ENCODE data around the gene DENND1A. TPM values are rescaled to one million over a fixed set of nuclear protein-coding genes. Genes with fewer than 3 reads are reported as not detected.

DENND1A gene
- total and polyA plus RNA-seq, 2 experiments from 2014 or later: 13.1 to 28.7 TPM

DNA sequence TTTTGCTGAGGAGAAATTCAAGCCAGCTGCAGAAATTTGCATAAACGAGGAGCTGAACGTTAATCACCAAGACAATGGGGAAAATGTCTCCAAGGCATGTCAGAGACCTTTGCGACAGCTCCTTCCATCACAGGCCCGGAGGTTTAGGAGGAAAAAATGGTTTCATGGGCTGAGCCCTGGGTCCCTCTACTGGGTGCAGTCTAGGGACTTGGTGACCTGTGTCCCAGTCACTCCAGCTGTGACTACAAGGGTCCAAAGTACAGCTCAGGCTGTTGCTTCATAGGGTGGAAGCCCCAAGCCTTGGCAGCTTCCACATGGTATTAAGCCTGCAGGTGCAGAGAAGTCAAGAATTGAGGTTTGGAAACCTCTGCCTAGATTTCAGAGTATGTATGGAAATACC is 207.5 kb downstream of the DENND1A start:
- H3K9me2 ChIP-seq (ENCODE audit: insufficient read depth): no peaks in the 10 kb centered on the region
- no peaks in the 10 kb centered on the region for H3K4me1 ChIP-seq (ENCODE audit: insufficient read depth)
- H4K20me1 ChIP-seq (replicated peaks; ENCODE audit: insufficient read depth): no peaks in the 10 kb centered on the region; the same call in 1 of the 2 replicates
- no peak overlapping the region for H3K27ac Mint-ChIP-seq
- TF ChIP-seq, protein P1, sequence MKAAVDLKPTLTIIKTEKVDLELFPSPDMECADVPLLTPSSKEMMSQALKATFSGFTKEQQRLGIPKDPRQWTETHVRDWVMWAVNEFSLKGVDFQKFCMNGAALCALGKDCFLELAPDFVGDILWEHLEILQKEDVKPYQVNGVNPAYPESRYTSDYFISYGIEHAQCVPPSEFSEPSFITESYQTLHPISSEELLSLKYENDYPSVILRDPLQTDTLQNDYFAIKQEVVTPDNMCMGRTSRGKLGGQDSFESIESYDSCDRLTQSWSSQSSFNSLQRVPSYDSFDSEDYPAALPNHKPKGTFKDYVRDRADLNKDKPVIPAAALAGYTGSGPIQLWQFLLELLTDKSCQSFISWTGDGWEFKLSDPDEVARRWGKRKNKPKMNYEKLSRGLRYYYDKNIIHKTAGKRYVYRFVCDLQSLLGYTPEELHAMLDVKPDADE (IDR thresholded peaks at IDR 0.05): no peak
- TF ChIP-seq POLR2AphosphoS5 (IDR thresholded peaks at IDR 0.05; ENCODE audit: low read depth) (no peak), ZNF114 (CRISPR knock-in tag; IDR thresholded peaks at IDR 0.05) (no peak), EZH2 (IDR thresholded peaks at IDR 0.05; ENCODE audit: low read depth, unreplicated experiment) (no peak), JUNB (IDR thresholded peaks at IDR 0.05; ENCODE audit: unreplicated experiment) (no peak), STAT1 (IDR thresholded peaks at IDR 0.05; ENCODE audit: unreplicated experiment) (no peak), EZH2phosphoT487 (IDR thresholded peaks at IDR 0.05; ENCODE audit: unreplicated experiment) (no peak), NANOG (IDR thresholded peaks at IDR 0.05; ENCODE audit: borderline replicate concordance) (no peak), CREB1 (CRISPR knock-in tag; IDR thresholded peaks at IDR 0.05; ENCODE audit: low read depth) (no peak), ZNF331 (CRISPR knock-in tag; IDR thresholded peaks at IDR 0.05; ENCODE audit: low read depth) (no peak)
- TF ChIP-seq, protein P2, sequence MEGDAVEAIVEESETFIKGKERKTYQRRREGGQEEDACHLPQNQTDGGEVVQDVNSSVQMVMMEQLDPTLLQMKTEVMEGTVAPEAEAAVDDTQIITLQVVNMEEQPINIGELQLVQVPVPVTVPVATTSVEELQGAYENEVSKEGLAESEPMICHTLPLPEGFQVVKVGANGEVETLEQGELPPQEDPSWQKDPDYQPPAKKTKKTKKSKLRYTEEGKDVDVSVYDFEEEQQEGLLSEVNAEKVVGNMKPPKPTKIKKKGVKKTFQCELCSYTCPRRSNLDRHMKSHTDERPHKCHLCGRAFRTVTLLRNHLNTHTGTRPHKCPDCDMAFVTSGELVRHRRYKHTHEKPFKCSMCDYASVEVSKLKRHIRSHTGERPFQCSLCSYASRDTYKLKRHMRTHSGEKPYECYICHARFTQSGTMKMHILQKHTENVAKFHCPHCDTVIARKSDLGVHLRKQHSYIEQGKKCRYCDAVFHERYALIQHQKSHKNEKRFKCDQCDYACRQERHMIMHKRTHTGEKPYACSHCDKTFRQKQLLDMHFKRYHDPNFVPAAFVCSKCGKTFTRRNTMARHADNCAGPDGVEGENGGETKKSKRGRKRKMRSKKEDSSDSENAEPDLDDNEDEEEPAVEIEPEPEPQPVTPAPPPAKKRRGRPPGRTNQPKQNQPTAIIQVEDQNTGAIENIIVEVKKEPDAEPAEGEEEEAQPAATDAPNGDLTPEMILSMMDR (conservative IDR thresholded peaks at IDR 0.05; ENCODE audit: low read depth in 2 of 2): no peak
- TF ChIP-seq, protein P3, sequence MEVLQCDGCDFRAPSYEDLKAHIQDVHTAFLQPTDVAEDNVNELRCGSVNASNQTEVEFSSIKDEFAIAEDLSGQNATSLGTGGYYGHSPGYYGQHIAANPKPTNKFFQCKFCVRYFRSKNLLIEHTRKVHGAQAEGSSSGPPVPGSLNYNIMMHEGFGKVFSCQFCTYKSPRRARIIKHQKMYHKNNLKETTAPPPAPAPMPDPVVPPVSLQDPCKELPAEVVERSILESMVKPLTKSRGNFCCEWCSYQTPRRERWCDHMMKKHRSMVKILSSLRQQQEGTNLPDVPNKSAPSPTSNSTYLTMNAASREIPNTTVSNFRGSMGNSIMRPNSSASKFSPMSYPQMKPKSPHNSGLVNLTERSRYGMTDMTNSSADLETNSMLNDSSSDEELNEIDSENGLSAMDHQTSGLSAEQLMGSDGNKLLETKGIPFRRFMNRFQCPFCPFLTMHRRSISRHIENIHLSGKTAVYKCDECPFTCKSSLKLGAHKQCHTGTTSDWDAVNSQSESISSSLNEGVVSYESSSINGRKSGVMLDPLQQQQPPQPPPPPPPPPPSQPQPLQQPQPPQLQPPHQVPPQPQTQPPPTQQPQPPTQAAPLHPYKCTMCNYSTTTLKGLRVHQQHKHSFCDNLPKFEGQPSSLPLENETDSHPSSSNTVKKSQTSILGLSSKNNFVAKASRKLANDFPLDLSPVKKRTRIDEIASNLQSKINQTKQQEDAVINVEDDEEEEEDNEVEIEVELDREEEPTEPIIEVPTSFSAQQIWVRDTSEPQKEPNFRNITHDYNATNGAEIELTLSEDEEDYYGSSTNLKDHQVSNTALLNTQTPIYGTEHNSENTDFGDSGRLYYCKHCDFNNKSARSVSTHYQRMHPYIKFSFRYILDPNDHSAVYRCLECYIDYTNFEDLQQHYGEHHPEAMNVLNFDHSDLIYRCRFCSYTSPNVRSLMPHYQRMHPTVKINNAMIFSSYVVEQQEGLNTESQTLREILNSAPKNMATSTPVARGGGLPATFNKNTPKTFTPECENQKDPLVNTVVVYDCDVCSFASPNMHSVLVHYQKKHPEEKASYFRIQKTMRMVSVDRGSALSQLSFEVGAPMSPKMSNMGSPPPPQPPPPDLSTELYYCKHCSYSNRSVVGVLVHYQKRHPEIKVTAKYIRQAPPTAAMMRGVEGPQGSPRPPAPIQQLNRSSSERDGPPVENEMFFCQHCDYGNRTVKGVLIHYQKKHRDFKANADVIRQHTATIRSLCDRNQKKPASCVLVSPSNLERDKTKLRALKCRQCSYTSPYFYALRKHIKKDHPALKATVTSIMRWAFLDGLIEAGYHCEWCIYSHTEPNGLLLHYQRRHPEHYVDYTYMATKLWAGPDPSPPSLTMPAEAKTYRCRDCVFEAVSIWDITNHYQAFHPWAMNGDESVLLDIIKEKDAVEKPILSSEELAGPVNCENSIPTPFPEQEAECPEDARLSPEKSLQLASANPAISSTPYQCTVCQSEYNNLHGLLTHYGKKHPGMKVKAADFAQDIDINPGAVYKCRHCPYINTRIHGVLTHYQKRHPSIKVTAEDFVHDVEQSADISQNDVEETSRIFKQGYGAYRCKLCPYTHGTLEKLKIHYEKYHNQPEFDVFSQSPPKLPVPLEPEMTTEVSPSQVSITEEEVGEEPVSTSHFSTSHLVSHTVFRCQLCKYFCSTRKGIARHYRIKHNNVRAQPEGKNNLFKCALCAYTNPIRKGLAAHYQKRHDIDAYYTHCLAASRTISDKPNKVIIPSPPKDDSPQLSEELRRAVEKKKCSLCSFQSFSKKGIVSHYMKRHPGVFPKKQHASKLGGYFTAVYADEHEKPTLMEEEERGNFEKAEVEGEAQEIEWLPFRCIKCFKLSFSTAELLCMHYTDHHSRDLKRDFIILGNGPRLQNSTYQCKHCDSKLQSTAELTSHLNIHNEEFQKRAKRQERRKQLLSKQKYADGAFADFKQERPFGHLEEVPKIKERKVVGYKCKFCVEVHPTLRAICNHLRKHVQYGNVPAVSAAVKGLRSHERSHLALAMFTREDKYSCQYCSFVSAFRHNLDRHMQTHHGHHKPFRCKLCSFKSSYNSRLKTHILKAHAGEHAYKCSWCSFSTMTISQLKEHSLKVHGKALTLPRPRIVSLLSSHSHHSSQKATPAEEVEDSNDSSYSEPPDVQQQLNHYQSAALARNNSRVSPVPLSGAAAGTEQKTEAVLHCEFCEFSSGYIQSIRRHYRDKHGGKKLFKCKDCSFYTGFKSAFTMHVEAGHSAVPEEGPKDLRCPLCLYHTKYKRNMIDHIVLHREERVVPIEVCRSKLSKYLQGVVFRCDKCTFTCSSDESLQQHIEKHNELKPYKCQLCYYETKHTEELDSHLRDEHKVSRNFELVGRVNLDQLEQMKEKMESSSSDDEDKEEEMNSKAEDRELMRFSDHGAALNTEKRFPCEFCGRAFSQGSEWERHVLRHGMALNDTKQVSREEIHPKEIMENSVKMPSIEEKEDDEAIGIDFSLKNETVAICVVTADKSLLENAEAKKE (CRISPR knock-in tag; IDR thresholded peaks at IDR 0.05): no peak
- TF ChIP-seq, protein P4, sequence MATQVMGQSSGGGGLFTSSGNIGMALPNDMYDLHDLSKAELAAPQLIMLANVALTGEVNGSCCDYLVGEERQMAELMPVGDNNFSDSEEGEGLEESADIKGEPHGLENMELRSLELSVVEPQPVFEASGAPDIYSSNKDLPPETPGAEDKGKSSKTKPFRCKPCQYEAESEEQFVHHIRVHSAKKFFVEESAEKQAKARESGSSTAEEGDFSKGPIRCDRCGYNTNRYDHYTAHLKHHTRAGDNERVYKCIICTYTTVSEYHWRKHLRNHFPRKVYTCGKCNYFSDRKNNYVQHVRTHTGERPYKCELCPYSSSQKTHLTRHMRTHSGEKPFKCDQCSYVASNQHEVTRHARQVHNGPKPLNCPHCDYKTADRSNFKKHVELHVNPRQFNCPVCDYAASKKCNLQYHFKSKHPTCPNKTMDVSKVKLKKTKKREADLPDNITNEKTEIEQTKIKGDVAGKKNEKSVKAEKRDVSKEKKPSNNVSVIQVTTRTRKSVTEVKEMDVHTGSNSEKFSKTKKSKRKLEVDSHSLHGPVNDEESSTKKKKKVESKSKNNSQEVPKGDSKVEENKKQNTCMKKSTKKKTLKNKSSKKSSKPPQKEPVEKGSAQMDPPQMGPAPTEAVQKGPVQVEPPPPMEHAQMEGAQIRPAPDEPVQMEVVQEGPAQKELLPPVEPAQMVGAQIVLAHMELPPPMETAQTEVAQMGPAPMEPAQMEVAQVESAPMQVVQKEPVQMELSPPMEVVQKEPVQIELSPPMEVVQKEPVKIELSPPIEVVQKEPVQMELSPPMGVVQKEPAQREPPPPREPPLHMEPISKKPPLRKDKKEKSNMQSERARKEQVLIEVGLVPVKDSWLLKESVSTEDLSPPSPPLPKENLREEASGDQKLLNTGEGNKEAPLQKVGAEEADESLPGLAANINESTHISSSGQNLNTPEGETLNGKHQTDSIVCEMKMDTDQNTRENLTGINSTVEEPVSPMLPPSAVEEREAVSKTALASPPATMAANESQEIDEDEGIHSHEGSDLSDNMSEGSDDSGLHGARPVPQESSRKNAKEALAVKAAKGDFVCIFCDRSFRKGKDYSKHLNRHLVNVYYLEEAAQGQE (IDR thresholded peaks at IDR 0.05; ENCODE audit: unreplicated experiment): no peak
- no peak overlapping the region for H3K4me2 ChIP-seq
- peaks cover 10% of the 10 kb centered on the region for H3K4me1 Mint-ChIP-seq
- H2AFZ ChIP-seq: no peak overlapping the region
- no peaks in the 10 kb centered on the region for H3F3A ChIP-seq (replicated peaks; ENCODE audit: low read depth)
- H3K4me3 Mint-ChIP-seq: no peak overlapping the region
- H3K4me3 ChIP-seq: no peak overlapping the region
- DNase-seq (ENCODE audit: low spot score): no peak
- no peak for ATAC-seq
- peaks cover 8% of the 10 kb centered on the region; the same call in 1 of the 2 replicates for H3K36me3 ChIP-seq (ENCODE audit: insufficient read depth)
- H3K27me3 ChIP-seq (ENCODE audit: insufficient read depth): no peaks in the 10 kb centered on the region
- H3K79me2 ChIP-seq (replicated peaks; ENCODE audit: insufficient read depth): no peaks in the 10 kb centered on the region
- H3K27ac ChIP-seq (ENCODE audit: low read depth): no peak overlapping the region
- H3K9me3 Mint-ChIP-seq: peaks cover 41% of the 10 kb centered on the region
- peaks cover 46% of the 10 kb centered on the region for H3K36me3 Mint-ChIP-seq (ENCODE audit: low read depth)
- H3K27me3 Mint-ChIP-seq (ENCODE audit: insufficient read depth, low read depth, poor library complexity): peaks cover 6% of the 10 kb centered on the region
